Posterior cingulate gyrus (tissue), 11 donors: ENCODE results near the gene TBPL2.
A peak's percentile ranks its signal among the peaks of the same experiment; 100 is the strongest.

Source experiments
- DNase-seq, 10 donors: peaks; one replicate each; pipeline versions ENCODE4 v3.0.0 to v3.0.0-alpha.2; 2020 to 2021; ENCODE audit warnings: mixed read lengths in 3 of 10
- intact Hi-C: fragments of 100-400 bp; cut with DNase I; formaldehyde crosslinking; loops from one replicate; pipeline ENCODE4 v1.15.1; 2023

Gene TBPL2

GRCh38 chr14:55373784-55374705, 66.4 kb downstream of the TBPL2 start:
- intact Hi-C loops: no loop called here
- DNase-seq: no peak

GRCh38 chr14:55372825-55373224, 67.6 kb downstream of the TBPL2 start:
- intact Hi-C loops: no loop called here
- peak in 1 of 10 donors; percentile 32 for DNase-seq

GRCh38 chr14:55372423-55372822, 68.0 kb downstream of the TBPL2 start:
- intact Hi-C loops: no loop called here
- DNase-seq: no peak

GRCh38 chr14:55370883-55371455, 69.4 kb downstream of the TBPL2 start:
- intact Hi-C loops: no loop called here
- no peak for DNase-seq

GRCh38 chr14:55366271-55366670, 74.1 kb downstream of the TBPL2 start:
- intact Hi-C loops: no loop called here
- no peak for DNase-seq
